WTC11 (cell line): ENCODE data around the gene KCMF1. TPM values are rescaled to one million over a fixed set of nuclear protein-coding genes. Genes with fewer than 3 reads are reported as not detected.

Experiments used
- ATAC-seq: fragments of 200-7000 bp; cut with Tn5 transposase; 2 replicates; pipeline ENCODE4 v1.10.0; 2021; ENCODE audit warnings: mild to moderate bottlenecking, moderate library complexity
- CTCF ChIA-PET: fragments of 300-600 bp; sonication (Branson Sonifier 250); formaldehyde crosslinking; loops from one replicate; lab custom pipeline; 2021; ENCODE audit warnings: antibody characterized with exemption; lab: Charles Lee
- POLR2A ChIA-PET: fragments of 350-600 bp; sonication (Branson Sonifier 250); formaldehyde crosslinking; loops from one replicate; lab custom pipeline; 2021; ENCODE audit warnings: antibody characterized with exemption; lab: Charles Lee
- DNase-seq: peaks from one replicate; pipeline ENCODE4 v3.0.0; 2021; ENCODE audit warnings: low spot score
- H3K27ac Mint-ChIP-seq: 2 replicates; pipeline ENCODE4 v1.8.0; 2021; ENCODE audit warnings: mixed read lengths
- H3K27me3 Mint-ChIP-seq: 2 replicates; pipeline ENCODE4 v1.8.0; 2021; ENCODE audit warnings: low read depth, mild to moderate bottlenecking, moderate library complexity, mixed read lengths
- H3K36me3 Mint-ChIP-seq: 2 replicates; pipeline ENCODE4 v1.8.0; 2021; ENCODE audit warnings: mixed read lengths
- H3K4me1 Mint-ChIP-seq: 2 replicates; pipeline ENCODE4 v1.8.0; 2022; ENCODE audit warnings: mixed read lengths
- H3K4me3 Mint-ChIP-seq: 2 replicates; pipeline ENCODE4 v1.8.0; 2021; ENCODE audit warnings: mild to moderate bottlenecking, moderate library complexity, mixed read lengths
- H3K9me3 Mint-ChIP-seq: 2 replicates; pipeline ENCODE4 v1.8.0; 2021; ENCODE audit warnings: mixed read lengths
- AR ChIP-seq: fragments of 250-450 bp; sonication (Bioruptor Pico); IDR thresholded peaks from 2 replicates; pipeline ENCODE4 v1.9.0; 2021; ENCODE audit warnings: mild to moderate bottlenecking
- ATF6 ChIP-seq: sonication (generic); formaldehyde crosslinking; IDR thresholded peaks from 2 replicates; pipeline ENCODE4 v1.8.1; 2023; ENCODE audit warnings: mild to moderate bottlenecking, missing genetic modification reagents
- CREM ChIP-seq: sonication (generic); formaldehyde crosslinking; IDR thresholded peaks from 2 replicates; pipeline ENCODE4 v1.8.1; 2022; ENCODE audit warnings: mild to moderate bottlenecking, missing genetic modification reagents, moderate library complexity
- E2F1 ChIP-seq: sonication (generic); formaldehyde crosslinking; IDR thresholded peaks from 2 replicates; pipeline ENCODE4 v1.8.0; 2022; ENCODE audit warnings: mild to moderate bottlenecking, missing genetic modification reagents
- HMGA2 ChIP-seq: fragments of 250-450 bp; sonication (Bioruptor Pico); IDR thresholded peaks from 2 replicates; pipeline ENCODE4 v1.4.0; 2021; ENCODE audit warnings: mild to moderate bottlenecking, moderate library complexity
- JAZF1 ChIP-seq: fragments of 250-450 bp; sonication (Bioruptor Pico); IDR thresholded peaks from 2 replicates; pipeline ENCODE4 v1.9.0; 2021; ENCODE audit warnings: moderate library complexity, mild to moderate bottlenecking, inconsistent platforms
- JUN ChIP-seq: sonication (generic); formaldehyde crosslinking; IDR thresholded peaks from 2 replicates; pipeline ENCODE4 v1.8.0; 2023; ENCODE audit warnings: mild to moderate bottlenecking, missing genetic modification reagents
- KAT7 ChIP-seq: sonication (generic); formaldehyde crosslinking; IDR thresholded peaks from 2 replicates; pipeline ENCODE4 v1.8.1; 2023; ENCODE audit warnings: missing genetic modification reagents, mild to moderate bottlenecking, borderline replicate concordance
- MAX ChIP-seq: sonication (generic); formaldehyde crosslinking; IDR thresholded peaks from 2 replicates; pipeline ENCODE4 v1.8.0; 2022; ENCODE audit warnings: mild to moderate bottlenecking, missing genetic modification reagents
- NFATC4 ChIP-seq: fragments of 250-450 bp; sonication (Bioruptor Pico); IDR thresholded peaks from 2 replicates; pipeline ENCODE4 v1.9.0; 2021; ENCODE audit warnings: mild to moderate bottlenecking
- NFE2L1 ChIP-seq: sonication (generic); formaldehyde crosslinking; IDR thresholded peaks from 2 replicates; pipeline ENCODE4 v1.8.1; 2023; ENCODE audit warnings: missing genetic modification reagents
- NFYB ChIP-seq: sonication (generic); formaldehyde crosslinking; conservative IDR thresholded peaks from 2 replicates; pipeline ENCODE4 v1.8.0; 2022; ENCODE audit warnings: low read depth, missing genetic modification reagents
- NR3C1 ChIP-seq: sonication (generic); formaldehyde crosslinking; conservative IDR thresholded peaks from 2 replicates; pipeline ENCODE4 v1.8.1; 2023; ENCODE audit warnings: low read depth, mild to moderate bottlenecking, missing genetic modification reagents
- TCF7 ChIP-seq: sonication (generic); formaldehyde crosslinking; IDR thresholded peaks from 2 replicates; pipeline ENCODE4 v1.8.0; 2022; ENCODE audit warnings: mild to moderate bottlenecking, low read depth, missing genetic modification reagents, moderate library complexity
- ZBTB21 ChIP-seq: sonication (generic); formaldehyde crosslinking; IDR thresholded peaks from 2 replicates; pipeline ENCODE4 v1.8.1; 2023; ENCODE audit warnings: mild to moderate bottlenecking, missing genetic modification reagents, borderline replicate concordance
- ZNF317 ChIP-seq: sonication (generic); formaldehyde crosslinking; IDR thresholded peaks from 2 replicates; pipeline ENCODE4 v1.8.1; 2023; ENCODE audit warnings: low read depth, mild to moderate bottlenecking, moderate library complexity, missing genetic modification reagents, borderline replicate concordance
- total RNA-seq: library from RNA; stranded (reverse); gene quantifications from 3 replicates; pipeline ENCODE4 v1.2.3, GENCODE V29; 2021
- TF ChIP-seq, protein P1 (sequence below): fragments of 250-450 bp; sonication (Bioruptor Pico); IDR thresholded peaks from 2 replicates; pipeline ENCODE4 v1.9.0; 2021; ENCODE audit warnings: mild to moderate bottlenecking
- TF ChIP-seq, protein P2 (sequence below): sonication (generic); formaldehyde crosslinking; IDR thresholded peaks from 2 replicates; pipeline ENCODE4 v1.8.0; 2022; ENCODE audit warnings: missing genetic modification reagents
- TF ChIP-seq, protein P3 (sequence below): sonication (generic); formaldehyde crosslinking; IDR thresholded peaks from 2 replicates; pipeline ENCODE4 v1.8.0; 2023; ENCODE audit warnings: missing genetic modification reagents, mild to moderate bottlenecking, borderline replicate concordance
- TF ChIP-seq, protein P4 (sequence below): fragments of 250-450 bp; sonication (Bioruptor Pico); IDR thresholded peaks from 2 replicates; pipeline ENCODE4 v1.8.0; 2021; ENCODE audit warnings: mild to moderate bottlenecking

The KCMF1 gene
- total RNA-seq, 1 experiment from 2014 or later = 117 TPM

DNA sequence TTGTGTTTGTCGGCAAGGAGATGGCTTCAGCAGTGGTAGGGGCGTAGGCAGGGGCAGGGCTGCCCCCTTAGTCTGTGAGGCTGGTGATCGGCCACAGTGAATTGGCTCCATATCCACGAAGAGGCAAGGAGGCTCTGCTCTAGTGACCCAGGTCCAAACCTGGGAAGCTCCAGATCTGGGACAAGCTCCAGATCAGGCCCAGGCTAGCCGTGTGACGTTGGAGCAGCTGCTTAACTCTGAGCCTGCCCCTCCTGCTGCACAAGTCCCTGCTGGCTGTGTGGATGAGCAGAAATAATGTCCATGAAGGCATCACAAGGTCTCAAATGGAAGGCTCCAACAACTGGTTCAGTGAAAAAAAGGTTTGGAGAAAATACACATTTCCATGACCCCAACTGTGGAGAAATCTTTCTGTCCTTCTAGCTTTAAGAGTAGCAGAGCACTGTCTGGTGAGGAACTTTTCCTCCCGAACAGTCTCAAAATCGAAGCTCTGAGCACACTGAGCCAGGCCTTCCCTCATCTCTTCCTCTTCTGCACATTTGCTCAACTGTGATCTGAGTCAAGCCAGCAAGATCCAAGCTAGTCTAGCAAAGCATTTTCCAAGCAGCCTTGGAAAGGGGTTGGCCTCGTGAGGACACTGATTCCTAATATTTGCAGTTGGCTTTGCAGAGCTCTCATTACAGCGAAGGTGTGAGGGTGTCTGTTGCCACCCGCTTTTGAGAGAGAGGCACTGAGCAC lies 95.2 kb downstream of the KCMF1 start:
- ChIA-PET CTCF (interaction anchor here (1.0 to 5.5 kb wide), 37 partner anchors 8 to 486 kb away, joined by 3 to 138 read pairs (median 6); partner anchors contain the start of genes ELMOD3, RETSAT, TCF7L1 and TGOLN2), POLR2A (interaction anchor here (1.0 to 1.1 kb wide), 2 partner anchors 8 to 69 kb away, joined by 3 to 4 read pairs; no protein-coding TSS in a partner anchor)
- no peaks in the 10 kb centered on the region for H3K36me3 Mint-ChIP-seq
- no peak overlapping the region for H3K4me3 Mint-ChIP-seq
- no peak overlapping the region for H3K27ac Mint-ChIP-seq
- DNase-seq = no peak
- TF ChIP-seq ZNF317 (CRISPR knock-in tag) (no peak), NFE2L1 (CRISPR knock-in tag) (no peak), ATF6 (CRISPR knock-in tag) (no peak), KAT7 (no peak), HMGA2 (CRISPR knock-in tag) (no peak), ZBTB21 (CRISPR knock-in tag) (no peak), TCF7 (CRISPR knock-in tag) (no peak), CREM (no peak), NFATC4 (CRISPR knock-in tag) (no peak), E2F1 (no peak), NFYB (CRISPR knock-in tag) (no peak), MAX (no peak), AR (CRISPR knock-in tag) (no peak), NR3C1 (CRISPR knock-in tag) (no peak), JUN (no peak), JAZF1 (CRISPR knock-in tag) (no peak)
- TF ChIP-seq, protein P1, sequence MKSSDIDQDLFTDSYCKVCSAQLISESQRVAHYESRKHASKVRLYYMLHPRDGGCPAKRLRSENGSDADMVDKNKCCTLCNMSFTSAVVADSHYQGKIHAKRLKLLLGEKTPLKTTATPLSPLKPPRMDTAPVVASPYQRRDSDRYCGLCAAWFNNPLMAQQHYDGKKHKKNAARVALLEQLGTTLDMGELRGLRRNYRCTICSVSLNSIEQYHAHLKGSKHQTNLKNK (CRISPR knock-in tag) = no peak
- TF ChIP-seq, protein P2, sequence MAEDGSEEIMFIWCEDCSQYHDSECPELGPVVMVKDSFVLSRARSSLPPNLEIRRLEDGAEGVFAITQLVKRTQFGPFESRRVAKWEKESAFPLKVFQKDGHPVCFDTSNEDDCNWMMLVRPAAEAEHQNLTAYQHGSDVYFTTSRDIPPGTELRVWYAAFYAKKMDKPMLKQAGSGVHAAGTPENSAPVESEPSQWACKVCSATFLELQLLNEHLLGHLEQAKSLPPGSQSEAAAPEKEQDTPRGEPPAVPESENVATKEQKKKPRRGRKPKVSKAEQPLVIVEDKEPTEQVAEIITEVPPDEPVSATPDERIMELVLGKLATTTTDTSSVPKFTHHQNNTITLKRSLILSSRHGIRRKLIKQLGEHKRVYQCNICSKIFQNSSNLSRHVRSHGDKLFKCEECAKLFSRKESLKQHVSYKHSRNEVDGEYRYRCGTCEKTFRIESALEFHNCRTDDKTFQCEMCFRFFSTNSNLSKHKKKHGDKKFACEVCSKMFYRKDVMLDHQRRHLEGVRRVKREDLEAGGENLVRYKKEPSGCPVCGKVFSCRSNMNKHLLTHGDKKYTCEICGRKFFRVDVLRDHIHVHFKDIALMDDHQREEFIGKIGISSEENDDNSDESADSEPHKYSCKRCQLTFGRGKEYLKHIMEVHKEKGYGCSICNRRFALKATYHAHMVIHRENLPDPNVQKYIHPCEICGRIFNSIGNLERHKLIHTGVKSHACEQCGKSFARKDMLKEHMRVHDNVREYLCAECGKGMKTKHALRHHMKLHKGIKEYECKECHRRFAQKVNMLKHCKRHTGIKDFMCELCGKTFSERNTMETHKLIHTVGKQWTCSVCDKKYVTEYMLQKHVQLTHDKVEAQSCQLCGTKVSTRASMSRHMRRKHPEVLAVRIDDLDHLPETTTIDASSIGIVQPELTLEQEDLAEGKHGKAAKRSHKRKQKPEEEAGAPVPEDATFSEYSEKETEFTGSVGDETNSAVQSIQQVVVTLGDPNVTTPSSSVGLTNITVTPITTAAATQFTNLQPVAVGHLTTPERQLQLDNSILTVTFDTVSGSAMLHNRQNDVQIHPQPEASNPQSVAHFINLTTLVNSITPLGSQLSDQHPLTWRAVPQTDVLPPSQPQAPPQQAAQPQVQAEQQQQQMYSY (CRISPR knock-in tag) = no peak
- TF ChIP-seq, protein P3, sequence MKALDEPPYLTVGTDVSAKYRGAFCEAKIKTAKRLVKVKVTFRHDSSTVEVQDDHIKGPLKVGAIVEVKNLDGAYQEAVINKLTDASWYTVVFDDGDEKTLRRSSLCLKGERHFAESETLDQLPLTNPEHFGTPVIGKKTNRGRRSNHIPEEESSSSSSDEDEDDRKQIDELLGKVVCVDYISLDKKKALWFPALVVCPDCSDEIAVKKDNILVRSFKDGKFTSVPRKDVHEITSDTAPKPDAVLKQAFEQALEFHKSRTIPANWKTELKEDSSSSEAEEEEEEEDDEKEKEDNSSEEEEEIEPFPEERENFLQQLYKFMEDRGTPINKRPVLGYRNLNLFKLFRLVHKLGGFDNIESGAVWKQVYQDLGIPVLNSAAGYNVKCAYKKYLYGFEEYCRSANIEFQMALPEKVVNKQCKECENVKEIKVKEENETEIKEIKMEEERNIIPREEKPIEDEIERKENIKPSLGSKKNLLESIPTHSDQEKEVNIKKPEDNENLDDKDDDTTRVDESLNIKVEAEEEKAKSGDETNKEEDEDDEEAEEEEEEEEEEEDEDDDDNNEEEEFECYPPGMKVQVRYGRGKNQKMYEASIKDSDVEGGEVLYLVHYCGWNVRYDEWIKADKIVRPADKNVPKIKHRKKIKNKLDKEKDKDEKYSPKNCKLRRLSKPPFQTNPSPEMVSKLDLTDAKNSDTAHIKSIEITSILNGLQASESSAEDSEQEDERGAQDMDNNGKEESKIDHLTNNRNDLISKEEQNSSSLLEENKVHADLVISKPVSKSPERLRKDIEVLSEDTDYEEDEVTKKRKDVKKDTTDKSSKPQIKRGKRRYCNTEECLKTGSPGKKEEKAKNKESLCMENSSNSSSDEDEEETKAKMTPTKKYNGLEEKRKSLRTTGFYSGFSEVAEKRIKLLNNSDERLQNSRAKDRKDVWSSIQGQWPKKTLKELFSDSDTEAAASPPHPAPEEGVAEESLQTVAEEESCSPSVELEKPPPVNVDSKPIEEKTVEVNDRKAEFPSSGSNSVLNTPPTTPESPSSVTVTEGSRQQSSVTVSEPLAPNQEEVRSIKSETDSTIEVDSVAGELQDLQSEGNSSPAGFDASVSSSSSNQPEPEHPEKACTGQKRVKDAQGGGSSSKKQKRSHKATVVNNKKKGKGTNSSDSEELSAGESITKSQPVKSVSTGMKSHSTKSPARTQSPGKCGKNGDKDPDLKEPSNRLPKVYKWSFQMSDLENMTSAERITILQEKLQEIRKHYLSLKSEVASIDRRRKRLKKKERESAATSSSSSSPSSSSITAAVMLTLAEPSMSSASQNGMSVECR (CRISPR knock-in tag) = no peak
- TF ChIP-seq, protein P4, sequence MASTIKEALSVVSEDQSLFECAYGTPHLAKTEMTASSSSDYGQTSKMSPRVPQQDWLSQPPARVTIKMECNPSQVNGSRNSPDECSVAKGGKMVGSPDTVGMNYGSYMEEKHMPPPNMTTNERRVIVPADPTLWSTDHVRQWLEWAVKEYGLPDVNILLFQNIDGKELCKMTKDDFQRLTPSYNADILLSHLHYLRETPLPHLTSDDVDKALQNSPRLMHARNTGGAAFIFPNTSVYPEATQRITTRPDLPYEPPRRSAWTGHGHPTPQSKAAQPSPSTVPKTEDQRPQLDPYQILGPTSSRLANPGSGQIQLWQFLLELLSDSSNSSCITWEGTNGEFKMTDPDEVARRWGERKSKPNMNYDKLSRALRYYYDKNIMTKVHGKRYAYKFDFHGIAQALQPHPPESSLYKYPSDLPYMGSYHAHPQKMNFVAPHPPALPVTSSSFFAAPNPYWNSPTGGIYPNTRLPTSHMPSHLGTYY (CRISPR knock-in tag) = no peak
- peaks cover 25% of the 10 kb centered on the region for H3K4me1 Mint-ChIP-seq
- H3K9me3 Mint-ChIP-seq = 0 out of 2 replicates have a peak, but pooled peaks cover 6% of the 10 kb centered on the region
- peaks cover 30% of the 10 kb centered on the region for H3K27me3 Mint-ChIP-seq
- peak; percentile 2; the same call in 1 of the 2 replicates for ATAC-seq
